Frontal cortex (tissue), 4 donors: ENCODE data around the gene FGD2. TPM values are rescaled to one million over a fixed set of nuclear protein-coding genes. Genes with fewer than 3 reads are reported as not detected.
A peak's percentile ranks its signal among the peaks of the same experiment; 100 is the strongest.
"Not testable (repeated sequence)": the region's sequence is repeated elsewhere in the genome, so short reads cannot be mapped to it uniquely, and the experiment has no call there.

Source experiments
- DNase-seq, 2 donors: peaks; one replicate each; pipeline ENCODE4 v3.0.0; 2012; ENCODE audit warnings: low spot score in 2 of 2
- FAIRE-seq: peaks from 2 replicates; lab custom pipeline; 2012; peaks lifted over from hg19 to GRCh38; lab: Jason Lieb, UNC
- total RNA-seq: library from RNA; depleted of rRNA; stranded (reverse); fragments of >200 nt; gene quantifications from one replicate; pipeline ENCODE4 v1.2.3, GENCODE V29; 2014
- donor health status: control.
- donor health status: control.
- donor health status: control.

FGD2 gene
- total RNA-seq, 1 donor from 2014 or later = 0.82 TPM

GRCh38 chr6:36986704-36987047 lies 18.8 kb upstream of the FGD2 start:
- DNase-seq (no peak), FAIRE-seq (no peak)

GRCh38 chr6:36989264-36989663 lies 16.2 kb upstream of the FGD2 start:
- DNase-seq = no peak
- FAIRE-seq = no peak

- not testable (repeated sequence) for DNase-seq, FAIRE-seq
Observed at GRCh38 chr6:36990401-36990800, 15.1 kb upstream of the FGD2 start.

GRCh38 chr6:36997811-36998722 lies 7.4 kb upstream of the FGD2 start:
- FAIRE-seq (no peak), DNase-seq (peak in 1 of 2 donors; percentile 53)

- FAIRE-seq (no peak), DNase-seq (no peak)
Observed at GRCh38 chr6:36998723-36999038, 6.8 kb upstream of the FGD2 start.

- FAIRE-seq (no peak), DNase-seq (no peak)
Observed at GRCh38 chr6:36999061-36999750, 6.2 kb upstream of the FGD2 start.

- DNase-seq (no peak), FAIRE-seq (no peak)
Observed at GRCh38 chr6:36999751-37000125, 5.7 kb upstream of the FGD2 start.

GRCh38 chr6:37004044-37004980 lies 1.1 kb upstream of the FGD2 start:
- DNase-seq (no peak), FAIRE-seq (no peak)

GRCh38 chr6:37005827-37006567 lies 542 bp downstream of the FGD2 start:
- DNase-seq = no peak
- FAIRE-seq = no peak

GRCh38 chr6:37006793-37007339 lies 1.4 kb downstream of the FGD2 start:
- DNase-seq (no peak), FAIRE-seq (no peak)

- FAIRE-seq = no peak
Observed at GRCh38 chr6:37007340-37008043, 2.0 kb downstream of the FGD2 start.

GRCh38 chr6:37008484-37009465 lies 3.3 kb downstream of the FGD2 start:
- no peak for FAIRE-seq
- DNase-seq = no peak

More at GRCh38 chr6:37007340-37008043, 2.0 kb downstream of the FGD2 start:
- DNase-seq = no peak

- FAIRE-seq = no peak
- DNase-seq = no peak
Observed at GRCh38 chr6:37010402-37010892, 5.0 kb downstream of the FGD2 start.

GRCh38 chr6:37011656-37012378 lies 6.4 kb downstream of the FGD2 start:
- DNase-seq (no peak), FAIRE-seq (no peak)

GRCh38 chr6:37013516-37014491 lies 8.3 kb downstream of the FGD2 start:
- no peak for FAIRE-seq
- no peak for DNase-seq

GRCh38 chr6:37014667-37015066 lies 9.2 kb downstream of the FGD2 start:
- DNase-seq = no peak
- FAIRE-seq = no peak
